ENCODE data around the gene SPATA1. TPM values are rescaled to one million over a fixed set of nuclear protein-coding genes. Genes with fewer than 3 reads are reported as not detected.

SPATA1 gene
- total and polyA plus RNA-seq, 5 donors from 2014 or later: 0.21 to 2.4 TPM; not detected in 3

- no peak for DNase-seq
- H3K36me3 ChIP-seq (ENCODE audit: control insufficient read depth, insufficient read depth, low read length): no peaks in the 10 kb centered on the region
- H3K4me3 ChIP-seq (ENCODE audit: low read depth, low read length): no peak overlapping the region
- H3K27me3 ChIP-seq (ENCODE audit: control insufficient read depth, insufficient read depth, low read length): no peaks in the 10 kb centered on the region
- Mint-ChIP-seq H3K9me3 (peaks cover 0 to 5% (median 0%) of the 10 kb centered on the region in 7 donors), H3K4me1 (peaks cover 0 to 9% (median 0%) of the 10 kb centered on the region in 4 donors), H3K27ac (no peak overlapping the region), H3K36me3 (peaks cover 3% of the 10 kb centered on the region), H3K4me3 (no peak overlapping the region), H3K27me3 (no peaks in the 10 kb centered on the region)
- no peaks in the 10 kb centered on the region for H3K4me1 ChIP-seq (ENCODE audit: control insufficient read depth, insufficient read depth, low read length, poor library complexity, severe bottlenecking)
- no peak for ATAC-seq (ENCODE audit: low read depth in 2 of 2)
- H3K27ac ChIP-seq (ENCODE audit: insufficient read depth, low read length, poor library complexity, severe bottlenecking): no peak overlapping the region
- H3K9me3 ChIP-seq (ENCODE audit: control insufficient read depth in 2 of 2, low read length in 2 of 2): no peaks in the 10 kb centered on the region
Observed at GRCh38 chr1:84598418-84598817, 92.2 kb downstream of the SPATA1 start.

GRCh38 chr1:84598846-84599741 is 92.9 kb downstream of the SPATA1 start:
- Mint-ChIP-seq H3K36me3 (peaks cover 3% of the 10 kb centered on the region), H3K4me3 (no peak overlapping the region), H3K27ac (peak overlapping the region in 2 of 3 donors; percentile 36 to 81), H3K9me3 (peaks cover 0 to 3% (median under 1%) of the 10 kb centered on the region in 7 donors), H3K27me3 (no peaks in the 10 kb centered on the region), H3K4me1 (peaks cover 0 to 9% (median 0%) of the 10 kb centered on the region in 4 donors)
- ATAC-seq (ENCODE audit: low read depth in 2 of 2): peak in 1 of 2 donors; percentile 25
- Histone ChIP-seq H3K9me3 (ENCODE audit: control insufficient read depth in 2 of 2, low read length in 2 of 2) (peaks cover 0 to 2% of the 10 kb centered on the region in 2 experiments), H3K27me3 (ENCODE audit: control insufficient read depth, insufficient read depth, low read length) (no peaks in the 10 kb centered on the region), H3K36me3 (ENCODE audit: control insufficient read depth, insufficient read depth, low read length) (no peaks in the 10 kb centered on the region), H3K27ac (ENCODE audit: insufficient read depth, low read length, poor library complexity, severe bottlenecking) (no peak overlapping the region), H3K4me1 (ENCODE audit: control insufficient read depth, insufficient read depth, low read length, poor library complexity, severe bottlenecking) (no peaks in the 10 kb centered on the region), H3K4me3 (ENCODE audit: low read depth, low read length) (no peak overlapping the region)
- peak in 1 of 3 donors; percentile 36 for DNase-seq

DNA sequence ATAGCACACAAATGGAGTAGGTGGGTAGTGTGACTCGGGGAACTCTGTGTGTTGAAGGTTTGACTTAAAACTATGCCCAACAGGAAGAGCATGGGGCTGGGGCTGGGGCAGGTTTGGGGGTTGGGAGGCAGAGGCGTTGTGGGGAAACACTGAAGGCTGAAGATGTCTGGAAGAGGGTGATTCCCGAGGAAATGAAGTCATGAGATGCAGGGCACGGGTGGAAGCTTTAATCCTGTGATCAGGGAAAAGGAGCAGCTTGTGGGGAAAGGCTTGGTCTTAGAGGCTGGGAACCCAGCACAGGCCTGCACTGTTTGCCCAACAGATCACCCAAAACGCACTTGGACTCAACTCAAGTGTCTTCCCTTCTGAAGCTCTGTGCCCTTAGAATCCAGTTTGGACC is 94.6 kb downstream of the SPATA1 start:
- Histone ChIP-seq H3K4me3 (ENCODE audit: low read depth, low read length) (no peak overlapping the region), H3K36me3 (ENCODE audit: control insufficient read depth, insufficient read depth, low read length) (no peaks in the 10 kb centered on the region), H3K27ac (ENCODE audit: insufficient read depth, low read length, poor library complexity, severe bottlenecking) (no peak overlapping the region), H3K27me3 (ENCODE audit: control insufficient read depth, insufficient read depth, low read length) (no peaks in the 10 kb centered on the region), H3K4me1 (ENCODE audit: control insufficient read depth, insufficient read depth, low read length, poor library complexity, severe bottlenecking) (no peaks in the 10 kb centered on the region), H3K9me3 (ENCODE audit: control insufficient read depth in 2 of 2, low read length in 2 of 2) (peaks cover 11 to 19% of the 10 kb centered on the region in 2 experiments)
- H3K27ac Mint-ChIP-seq: no peak overlapping the region
- peaks cover 0 to 9% (median 0%) of the 10 kb centered on the region in 4 donors for H3K4me1 Mint-ChIP-seq
- H3K36me3 Mint-ChIP-seq: peaks cover 6% of the 10 kb centered on the region
- no peaks in the 10 kb centered on the region for H3K27me3 Mint-ChIP-seq
- H3K9me3 Mint-ChIP-seq: peaks cover 2 to 20% (median 8%) of the 10 kb centered on the region in 7 donors
- ATAC-seq (ENCODE audit: low read depth in 2 of 2): no peak
- no peak for DNase-seq
- H3K4me3 Mint-ChIP-seq: no peak overlapping the region

DNA sequence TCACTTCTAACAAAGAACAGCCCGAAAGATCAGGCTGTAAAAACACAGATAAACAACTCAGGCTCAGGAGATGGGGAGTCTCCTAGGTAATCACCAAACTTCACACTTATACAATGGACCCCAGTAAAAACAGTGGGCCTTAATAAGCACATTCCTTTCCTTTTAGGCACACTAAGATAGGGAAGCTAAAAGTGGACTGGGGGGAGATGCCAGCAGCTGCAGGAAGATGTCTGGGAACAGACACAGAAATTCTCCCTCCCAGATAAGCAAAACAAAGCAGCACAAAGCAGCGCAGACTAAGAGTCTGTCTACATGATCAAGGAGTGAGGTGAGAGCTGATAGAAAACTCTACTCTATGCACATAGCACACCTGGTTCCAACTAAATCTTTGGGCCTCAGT is 97.0 kb downstream of the SPATA1 start:
- H3K27ac Mint-ChIP-seq: no peak overlapping the region
- Histone ChIP-seq H3K9me3 (ENCODE audit: control insufficient read depth in 2 of 2, low read length in 2 of 2) (peaks cover 15 to 27% of the 10 kb centered on the region in 2 experiments), H3K27me3 (ENCODE audit: control insufficient read depth, insufficient read depth, low read length) (no peaks in the 10 kb centered on the region), H3K36me3 (ENCODE audit: control insufficient read depth, insufficient read depth, low read length) (no peaks in the 10 kb centered on the region), H3K4me1 (ENCODE audit: control insufficient read depth, insufficient read depth, low read length, poor library complexity, severe bottlenecking) (no peaks in the 10 kb centered on the region), H3K4me3 (ENCODE audit: low read depth, low read length) (no peak overlapping the region), H3K27ac (ENCODE audit: insufficient read depth, low read length, poor library complexity, severe bottlenecking) (no peak overlapping the region)
- DNase-seq: no peak
- H3K4me3 Mint-ChIP-seq: no peak overlapping the region
- H3K4me1 Mint-ChIP-seq: peaks cover 0 to 9% (median 0%) of the 10 kb centered on the region in 4 donors
- ATAC-seq (ENCODE audit: low read depth in 2 of 2): no peak
- peaks cover 4 to 35% (median 14%) of the 10 kb centered on the region in 7 donors for H3K9me3 Mint-ChIP-seq
- H3K27me3 Mint-ChIP-seq: no peaks in the 10 kb centered on the region
- peaks cover 14% of the 10 kb centered on the region for H3K36me3 Mint-ChIP-seq

DNA sequence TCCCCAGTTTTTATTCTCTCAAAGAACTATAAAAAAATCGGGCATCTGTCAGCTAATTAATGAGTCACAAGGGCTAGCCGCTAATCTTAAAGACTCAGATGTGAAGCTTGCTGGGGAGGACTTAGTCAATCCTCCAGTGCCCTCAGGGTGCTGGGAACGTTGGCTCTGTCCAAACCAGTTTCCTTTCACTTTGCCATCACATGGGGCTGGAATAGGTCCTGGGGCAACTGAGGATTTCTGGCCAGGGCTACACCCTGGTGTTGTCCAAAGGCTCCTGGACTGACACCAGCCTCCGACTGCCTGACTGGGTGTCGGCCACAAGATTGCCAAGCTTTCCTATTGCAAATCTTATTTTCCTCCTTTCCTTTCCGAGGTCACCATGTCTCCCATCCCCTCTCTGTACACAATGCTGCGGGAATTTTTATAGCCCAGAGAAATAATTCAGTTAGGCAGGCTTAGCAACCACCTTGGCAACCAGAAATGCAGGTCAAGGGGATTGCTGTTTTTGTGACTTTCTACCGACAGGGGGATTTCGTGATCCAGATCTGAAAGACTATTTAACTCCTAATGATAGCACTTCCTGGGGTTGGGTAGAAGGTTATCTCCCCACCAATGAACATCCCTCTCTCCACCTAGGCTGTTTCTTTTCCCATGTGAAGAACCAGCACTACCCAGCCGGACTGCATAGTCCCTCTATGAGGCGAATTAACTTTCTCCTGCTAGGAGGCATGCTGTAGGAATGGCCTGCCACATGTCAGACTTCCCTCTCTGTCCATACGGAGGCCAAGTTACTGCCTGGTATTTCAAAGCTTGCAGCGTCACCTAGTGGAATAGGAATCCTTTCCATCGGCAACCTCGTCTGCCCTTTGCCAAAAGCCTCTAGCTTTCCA is 98.0 kb downstream of the SPATA1 start:
- H3K27me3 Mint-ChIP-seq: no peaks in the 10 kb centered on the region
- no peaks in the 10 kb centered on the region for H3K4me1 ChIP-seq (ENCODE audit: control insufficient read depth, insufficient read depth, low read length, poor library complexity, severe bottlenecking)
- H3K27ac Mint-ChIP-seq: no peak overlapping the region
- no peak overlapping the region for H3K27ac ChIP-seq (ENCODE audit: insufficient read depth, low read length, poor library complexity, severe bottlenecking)
- no peak overlapping the region for H3K4me3 Mint-ChIP-seq
- ATAC-seq (ENCODE audit: low read depth in 2 of 2) (no peak), DNase-seq (no peak)
- peaks cover 4 to 35% (median 14%) of the 10 kb centered on the region in 7 donors for H3K9me3 Mint-ChIP-seq
- no peak overlapping the region for H3K4me3 ChIP-seq (ENCODE audit: low read depth, low read length)
- H3K36me3 Mint-ChIP-seq: peaks cover 14% of the 10 kb centered on the region
- H3K36me3 ChIP-seq (ENCODE audit: control insufficient read depth, insufficient read depth, low read length): no peaks in the 10 kb centered on the region
- H3K9me3 ChIP-seq (ENCODE audit: control insufficient read depth in 2 of 2, low read length in 2 of 2): peaks cover 15 to 27% of the 10 kb centered on the region in 2 experiments
- H3K27me3 ChIP-seq (ENCODE audit: control insufficient read depth, insufficient read depth, low read length): no peaks in the 10 kb centered on the region
- peaks cover 0 to 9% (median 0%) of the 10 kb centered on the region in 4 donors for H3K4me1 Mint-ChIP-seq

- peaks cover under 1% of the 10 kb centered on the region for H3K27me3 ChIP-seq (ENCODE audit: control insufficient read depth, insufficient read depth, low read length)
- Mint-ChIP-seq H3K36me3 (peaks cover 14% of the 10 kb centered on the region), H3K4me1 (peaks cover 0 to under 1% (median 0%) of the 10 kb centered on the region in 4 donors), H3K27me3 (no peaks in the 10 kb centered on the region), H3K9me3 (peaks cover 4 to 35% (median 14%) of the 10 kb centered on the region in 7 donors), H3K4me3 (no peak overlapping the region), H3K27ac (peak overlapping the region in 1 of 3 donors; percentile 18)
- ATAC-seq (ENCODE audit: low read depth in 2 of 2): no peak
- no peak overlapping the region for H3K4me3 ChIP-seq (ENCODE audit: low read depth, low read length)
- no peaks in the 10 kb centered on the region for H3K4me1 ChIP-seq (ENCODE audit: control insufficient read depth, insufficient read depth, low read length, poor library complexity, severe bottlenecking)
- no peak overlapping the region for H3K27ac ChIP-seq (ENCODE audit: insufficient read depth, low read length, poor library complexity, severe bottlenecking)
- no peaks in the 10 kb centered on the region for H3K36me3 ChIP-seq (ENCODE audit: control insufficient read depth, insufficient read depth, low read length)
- H3K9me3 ChIP-seq (ENCODE audit: control insufficient read depth in 2 of 2, low read length in 2 of 2): peaks cover 15 to 27% of the 10 kb centered on the region in 2 experiments
- DNase-seq: no peak
Observed at GRCh38 chr1:84605157-84605556, 99.0 kb downstream of the SPATA1 start.

- Histone ChIP-seq H3K27ac (ENCODE audit: insufficient read depth, low read length, poor library complexity, severe bottlenecking) (no peak overlapping the region), H3K9me3 (ENCODE audit: control insufficient read depth in 2 of 2, low read length in 2 of 2) (peaks cover 15 to 27% of the 10 kb centered on the region in 2 experiments)
- H3K4me1 Mint-ChIP-seq: peaks cover 0 to 7% (median 3%) of the 10 kb centered on the region in 4 donors
Observed at GRCh38 chr1:84606977-84607376, 100.8 kb downstream of the SPATA1 start.

More at GRCh38 chr1:84606977-84607376, 100.8 kb downstream of the SPATA1 start:
- no peaks in the 10 kb centered on the region for H3K36me3 ChIP-seq (ENCODE audit: control insufficient read depth, insufficient read depth, low read length)
- H3K4me3 ChIP-seq (ENCODE audit: low read depth, low read length): no peak overlapping the region
- H3K27ac Mint-ChIP-seq: no peak overlapping the region
- H3K4me1 ChIP-seq (ENCODE audit: control insufficient read depth, insufficient read depth, low read length, poor library complexity, severe bottlenecking): no peaks in the 10 kb centered on the region
- no peak overlapping the region for H3K4me3 Mint-ChIP-seq
- H3K9me3 Mint-ChIP-seq: peaks cover 6 to 35% (median 14%) of the 10 kb centered on the region in 7 donors
- ATAC-seq (ENCODE audit: low read depth in 2 of 2) (no peak), DNase-seq (no peak)
- H3K27me3 Mint-ChIP-seq: no peaks in the 10 kb centered on the region
- H3K27me3 ChIP-seq (ENCODE audit: control insufficient read depth, insufficient read depth, low read length): peaks cover 2% of the 10 kb centered on the region
- H3K36me3 Mint-ChIP-seq: peaks cover 11% of the 10 kb centered on the region

Measured in CD4-positive, CD25-positive, alpha-beta regulatory T cell (primary cell).